ENCODE data around the gene RAB10. TPM values are rescaled to one million over a fixed set of nuclear protein-coding genes. Genes with fewer than 3 reads are reported as not detected.
A peak's percentile ranks its signal among the peaks of the same experiment; 100 is the strongest.

The RAB10 gene
- total and polyA plus RNA-seq, 9 of the 15 experiments (the other 6 are each of a cell fraction or from before 2014, with no cell fraction given) = 25.1 to 214 (median 157) TPM

DNA sequence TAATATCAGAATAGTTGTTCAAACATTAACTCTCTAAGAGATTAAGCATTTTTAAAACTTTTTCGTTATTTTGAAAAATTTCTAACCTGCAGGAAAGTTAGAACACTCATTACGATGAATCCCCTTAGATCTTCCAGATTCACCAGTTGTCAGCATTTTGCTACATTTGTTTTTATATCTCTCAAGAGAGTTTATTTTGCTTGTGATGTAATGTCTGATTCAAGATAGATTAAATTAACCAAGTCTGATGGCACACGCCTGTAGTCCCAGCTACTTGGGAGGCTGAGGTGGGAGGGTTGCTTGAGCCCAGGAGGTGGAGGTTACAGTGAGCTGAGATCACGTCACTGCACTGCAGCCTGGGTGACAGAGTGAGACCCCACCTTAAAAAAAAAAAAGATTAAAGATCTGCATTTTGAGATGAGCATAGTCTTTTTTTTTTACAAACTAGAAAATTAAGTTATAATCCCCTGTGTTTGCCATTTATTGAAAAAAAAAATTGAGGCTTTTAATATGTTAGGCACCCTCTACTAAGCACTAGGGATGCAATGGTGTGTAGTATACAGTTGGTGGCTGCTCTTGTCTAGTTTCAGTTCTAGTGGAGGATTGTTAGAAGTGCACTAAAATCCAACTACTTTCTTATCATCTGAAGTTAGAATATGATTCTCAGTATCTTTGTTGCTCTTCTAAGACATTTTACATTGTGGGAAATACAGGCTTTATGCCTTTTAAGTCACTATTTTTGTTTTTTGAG lies 20.9 kb downstream of the RAB10 start:
- no peak overlapping the region for H2AFZ ChIP-seq (ENCODE audit: low read depth, low read length)
- in situ Hi-C loops (cut with MboI) = no loop called here
- ChIA-PET CTCF (ENCODE audit: low intra/inter-chr PET ratio) (no interaction called here), POLR2A (interaction anchor here (1.5 kb wide), 1 partner anchor 15 kb away, joined by 3 read pairs; no protein-coding TSS in a partner anchor)
- intact Hi-C loops (cut with micrococcal nuclease) = loop anchor here (5.0 kb wide), 1 partner anchor 62 kb away; no protein-coding TSS in a partner anchor
- H3K4me2 ChIP-seq (ENCODE audit: insufficient read depth, low read length) = no peak overlapping the region
- peaks cover 17% of the 10 kb centered on the region; the same call in 2 of the 3 replicates for H3K36me3 ChIP-seq (ENCODE audit: control insufficient read depth, insufficient read depth, low read length)
- H3K9me1 ChIP-seq (ENCODE audit: control insufficient read depth, insufficient read depth, low read length) = no peaks in the 10 kb centered on the region
- H3K27me3 ChIP-seq (ENCODE audit: control insufficient read depth in 2 of 2, insufficient read depth in 2 of 2, low read length in 2 of 2) = no peaks in the 10 kb centered on the region
- no peak overlapping the region for H3K4me3 ChIP-seq
- TF ChIP-seq, protein P1, sequence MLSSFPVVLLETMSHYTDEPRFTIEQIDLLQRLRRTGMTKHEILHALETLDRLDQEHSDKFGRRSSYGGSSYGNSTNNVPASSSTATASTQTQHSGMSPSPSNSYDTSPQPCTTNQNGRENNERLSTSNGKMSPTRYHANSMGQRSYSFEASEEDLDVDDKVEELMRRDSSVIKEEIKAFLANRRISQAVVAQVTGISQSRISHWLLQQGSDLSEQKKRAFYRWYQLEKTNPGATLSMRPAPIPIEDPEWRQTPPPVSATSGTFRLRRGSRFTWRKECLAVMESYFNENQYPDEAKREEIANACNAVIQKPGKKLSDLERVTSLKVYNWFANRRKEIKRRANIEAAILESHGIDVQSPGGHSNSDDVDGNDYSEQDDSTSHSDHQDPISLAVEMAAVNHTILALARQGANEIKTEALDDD (IDR thresholded peaks at IDR 0.05) = no peak
- TF ChIP-seq ZKSCAN8 (CRISPR knock-in tag; IDR thresholded peaks at IDR 0.05) = peak; percentile 87
- no peak overlapping the region for H3K9ac ChIP-seq (ENCODE audit: insufficient read depth in 1 of 2, low read depth in 2 of 2, low read length in 2 of 2)
- FAIRE-seq (peak; percentile 29), ATAC-seq (peak; percentile 44), DNase-seq (ENCODE audit: extremely low read depth in 1 of 4, low spot score in 3 of 4) (no peak)
- H4K20me1 ChIP-seq (replicated peaks; ENCODE audit: control insufficient read depth, insufficient read depth, low read length) = peaks cover 19% of the 10 kb centered on the region; the same call in 1 of the 2 replicates
- H3K79me2 ChIP-seq (ENCODE audit: control insufficient read depth, insufficient read depth, low read length) = peaks cover 98% of the 10 kb centered on the region
- H3K27ac ChIP-seq (ENCODE audit: extremely low read depth, low read depth, low read length) = 0 out of 3 replicates have a peak overlapping the region, but pooled peaks have one; percentile 4
- no TSS peak for BruUV-seq (replicated peaks)
- 68% methylated on average over 4 of the region's 4 CpGs for WGBS (ENCODE audit: insufficient coverage, low coverage, missing lambda C conversion rate)
- no peaks in the 10 kb centered on the region for H3K9me3 ChIP-seq (replicated peaks; ENCODE audit: control insufficient read depth, insufficient read depth, low read depth, low read length)
- H3K4me1 ChIP-seq (replicated peaks in 1 of 2; ENCODE audit: control insufficient read depth in 2 of 2, insufficient read depth in 2 of 2, low read length in 2 of 2) = peaks cover 20 to 24% of the 10 kb centered on the region in 2 experiments
